HEK293T (cell line): ENCODE measurements around the gene BORCS5.
"Not testable (repeated sequence)": the region's sequence is repeated elsewhere in the genome, so short reads cannot be mapped to it uniquely, and the experiment has no call there.

Experiments
- CTCF ChIA-PET: fragments of 350-600 bp; formaldehyde crosslinking; extraction: SDS; loops from one replicate; lab custom pipeline; 2021; ENCODE audit warnings: antibody characterized with exemption, inconsistent platforms; lab: Yijun Ruan, JAX
- POLR2A ChIA-PET: fragments of 350-600 bp; formaldehyde crosslinking; extraction: SDS; loops from one replicate; lab custom pipeline; 2020; ENCODE audit warnings: antibody characterized with exemption, inconsistent platforms; lab: Yijun Ruan, JAX
- DNase-seq: peaks from one replicate; pipeline ENCODE4 v3.0.0; 2012; ENCODE audit warnings: mixed read lengths; ENCODE audit errors: extremely low spot score
- ARNT ChIP-seq: fragments of 450-650 bp; IDR thresholded peaks from 2 replicates; pipeline ENCODE4 v1.6.1; 2017; ENCODE audit warnings: mild to moderate bottlenecking
- BHLHE40 ChIP-seq: fragments of 450-650 bp; IDR thresholded peaks from 2 replicates; pipeline ENCODE4 v1.6.1; 2016; ENCODE audit warnings: mild to moderate bottlenecking, moderate library complexity, borderline replicate concordance
- CTBP1 ChIP-seq: fragments of 450-650 bp; IDR thresholded peaks from 2 replicates; pipeline ENCODE4 v1.6.1; 2016; ENCODE audit warnings: borderline replicate concordance
- ELF4 ChIP-seq: fragments of 450-650 bp; IDR thresholded peaks from 2 replicates; pipeline ENCODE4 v1.6.1; 2017; ENCODE audit warnings: antibody characterized with exemption
- FOXA1 ChIP-seq: fragments of 450-650 bp; IDR thresholded peaks from 2 replicates; pipeline ENCODE4 v1.6.1; 2016; ENCODE audit warnings: mild to moderate bottlenecking
- FOXK2 ChIP-seq: fragments of 450-650 bp; IDR thresholded peaks from 2 replicates; pipeline ENCODE4 v1.6.1; 2016; ENCODE audit warnings: mild to moderate bottlenecking
- FOXM1 ChIP-seq: fragments of 450-650 bp; IDR thresholded peaks from 2 replicates; pipeline ENCODE4 v1.6.1; 2017; ENCODE audit warnings: mild to moderate bottlenecking, borderline replicate concordance
- HDGF ChIP-seq: fragments of 450-650 bp; IDR thresholded peaks from 2 replicates; pipeline ENCODE4 v1.6.1; 2017; ENCODE audit warnings: antibody characterized with exemption, borderline replicate concordance
- L3MBTL2 ChIP-seq: fragments of 450-650 bp; conservative IDR thresholded peaks from 2 replicates; pipeline ENCODE4 v1.6.1; 2016; ENCODE audit warnings: mild to moderate bottlenecking
- LEF1 ChIP-seq: fragments of 450-650 bp; IDR thresholded peaks from 2 replicates; pipeline ENCODE4 v1.6.1; 2017; ENCODE audit warnings: mild to moderate bottlenecking, borderline replicate concordance
- NFRKB ChIP-seq: fragments of 450-650 bp; IDR thresholded peaks from 2 replicates; pipeline ENCODE4 v1.6.1; 2016; ENCODE audit warnings: mild to moderate bottlenecking, moderate library complexity
- SP1 ChIP-seq: fragments of 450-650 bp; IDR thresholded peaks from 2 replicates; pipeline ENCODE4 v1.6.1; 2017
- SUZ12 ChIP-seq: fragments of 450-650 bp; IDR thresholded peaks from 2 replicates; pipeline ENCODE4 v1.6.1; 2016; ENCODE audit warnings: mild to moderate bottlenecking
- TARDBP ChIP-seq: fragments of 450-650 bp; IDR thresholded peaks from 2 replicates; pipeline ENCODE4 v1.6.1; 2016
- ZNF384 ChIP-seq: fragments of 450-650 bp; IDR thresholded peaks from 2 replicates; pipeline ENCODE4 v1.6.1; 2016
- TF ChIP-seq, protein P1 (sequence below): fragments of 450-650 bp; IDR thresholded peaks from 2 replicates; pipeline ENCODE4 v1.6.1; 2016

Gene BORCS5

DNA sequence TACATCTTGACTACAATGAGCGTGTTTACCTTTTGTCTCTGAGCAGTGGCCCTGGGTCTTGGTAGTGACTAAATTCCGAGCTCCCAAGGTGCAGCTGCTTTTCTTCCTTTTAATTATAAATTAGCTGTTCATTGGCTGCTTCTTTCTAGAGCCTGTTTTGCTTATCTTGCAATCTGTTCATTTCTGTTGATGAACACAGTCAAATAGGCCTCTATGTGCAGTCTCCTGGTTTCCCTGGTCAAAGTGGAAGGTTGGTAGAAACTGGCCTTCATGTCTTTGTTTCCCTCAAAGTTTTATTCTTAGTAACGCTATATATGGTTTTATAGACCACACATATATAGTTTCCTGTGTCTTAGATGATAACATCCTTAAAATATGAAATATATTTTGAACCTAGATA is 111.7 kb downstream of the BORCS5 start:
- CTCF ChIA-PET = no interaction called here
- POLR2A ChIA-PET = no interaction called here
- DNase-seq = no peak
- TF ChIP-seq FOXK2 (no peak), NFRKB (no peak), L3MBTL2 (no peak), TARDBP (no peak), FOXA1 (no peak), HDGF (no peak), LEF1 (no peak), SP1 (no peak), CTBP1 (no peak), SUZ12 (no peak), FOXM1 (no peak), ELF4 (no peak), ZNF384 (no peak), ARNT (no peak)
- TF ChIP-seq, protein P1, sequence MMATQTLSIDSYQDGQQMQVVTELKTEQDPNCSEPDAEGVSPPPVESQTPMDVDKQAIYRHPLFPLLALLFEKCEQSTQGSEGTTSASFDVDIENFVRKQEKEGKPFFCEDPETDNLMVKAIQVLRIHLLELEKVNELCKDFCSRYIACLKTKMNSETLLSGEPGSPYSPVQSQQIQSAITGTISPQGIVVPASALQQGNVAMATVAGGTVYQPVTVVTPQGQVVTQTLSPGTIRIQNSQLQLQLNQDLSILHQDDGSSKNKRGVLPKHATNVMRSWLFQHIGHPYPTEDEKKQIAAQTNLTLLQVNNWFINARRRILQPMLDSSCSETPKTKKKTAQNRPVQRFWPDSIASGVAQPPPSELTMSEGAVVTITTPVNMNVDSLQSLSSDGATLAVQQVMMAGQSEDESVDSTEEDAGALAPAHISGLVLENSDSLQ = no peak

DNA sequence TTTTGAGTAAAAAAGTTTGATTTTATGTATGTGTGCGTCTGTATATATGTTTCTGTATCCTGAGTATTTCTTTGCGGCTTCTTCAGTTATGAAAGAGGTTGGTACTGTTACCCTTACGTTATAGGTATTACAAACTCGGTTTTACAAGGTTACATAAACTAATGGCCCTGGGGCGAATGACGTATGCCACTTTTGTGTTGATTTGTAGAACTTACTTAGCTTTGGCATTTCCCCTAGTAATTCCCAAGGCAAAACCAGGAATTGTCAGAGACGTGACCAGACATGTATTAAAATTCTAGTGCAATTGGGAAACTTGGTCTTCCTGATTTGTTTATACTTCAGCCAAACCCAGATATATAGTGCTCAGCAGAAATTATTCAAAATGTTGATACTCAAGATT is 112.5 kb downstream of the BORCS5 start:
- ChIA-PET POLR2A (no interaction called here), CTCF (no interaction called here)
- DNase-seq = no peak
- no peak for TF ChIP-seq LEF1
- no peak for TF ChIP-seq TARDBP
- TF ChIP-seq, protein P1 = no peak
- no peak for TF ChIP-seq HDGF
- TF ChIP-seq ELF4 = no peak
- TF ChIP-seq SP1 = no peak
- TF ChIP-seq ZNF384 = no peak
- no peak for TF ChIP-seq SUZ12
- TF ChIP-seq L3MBTL2 = no peak

DNA sequence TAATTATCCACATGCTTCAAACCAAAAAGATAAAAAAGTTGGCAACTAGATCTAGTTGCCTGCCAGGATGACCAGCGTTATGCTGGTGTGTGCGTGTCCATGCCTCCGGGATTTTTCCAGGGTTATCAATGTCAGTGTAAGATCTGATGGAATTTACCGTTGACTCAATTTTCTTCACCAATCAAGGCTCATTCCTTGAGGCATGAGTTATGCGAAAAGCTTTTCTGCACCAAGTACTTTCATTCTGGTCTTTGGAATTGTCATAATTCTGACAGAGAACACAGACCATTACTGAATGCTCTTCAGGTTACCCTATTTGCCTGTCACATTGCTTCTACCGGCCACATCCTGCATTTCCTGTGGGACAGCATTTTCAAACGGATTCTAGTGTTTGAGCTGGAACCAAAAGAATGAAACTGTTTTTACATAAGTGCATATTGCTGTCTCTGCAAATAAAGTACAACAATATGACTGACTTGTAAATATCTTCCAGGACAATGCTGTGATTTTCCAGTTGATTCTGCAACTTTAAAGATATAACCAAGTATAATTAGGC is 114.0 kb downstream of the BORCS5 start:
- POLR2A ChIA-PET = no interaction called here
- CTCF ChIA-PET = no interaction called here
- DNase-seq = no peak
- TF ChIP-seq ZNF384 (no peak), ELF4 (no peak), FOXM1 (no peak), L3MBTL2 (no peak), SP1 (no peak), HDGF (no peak), FOXK2 (no peak), ARNT (no peak)

DNA sequence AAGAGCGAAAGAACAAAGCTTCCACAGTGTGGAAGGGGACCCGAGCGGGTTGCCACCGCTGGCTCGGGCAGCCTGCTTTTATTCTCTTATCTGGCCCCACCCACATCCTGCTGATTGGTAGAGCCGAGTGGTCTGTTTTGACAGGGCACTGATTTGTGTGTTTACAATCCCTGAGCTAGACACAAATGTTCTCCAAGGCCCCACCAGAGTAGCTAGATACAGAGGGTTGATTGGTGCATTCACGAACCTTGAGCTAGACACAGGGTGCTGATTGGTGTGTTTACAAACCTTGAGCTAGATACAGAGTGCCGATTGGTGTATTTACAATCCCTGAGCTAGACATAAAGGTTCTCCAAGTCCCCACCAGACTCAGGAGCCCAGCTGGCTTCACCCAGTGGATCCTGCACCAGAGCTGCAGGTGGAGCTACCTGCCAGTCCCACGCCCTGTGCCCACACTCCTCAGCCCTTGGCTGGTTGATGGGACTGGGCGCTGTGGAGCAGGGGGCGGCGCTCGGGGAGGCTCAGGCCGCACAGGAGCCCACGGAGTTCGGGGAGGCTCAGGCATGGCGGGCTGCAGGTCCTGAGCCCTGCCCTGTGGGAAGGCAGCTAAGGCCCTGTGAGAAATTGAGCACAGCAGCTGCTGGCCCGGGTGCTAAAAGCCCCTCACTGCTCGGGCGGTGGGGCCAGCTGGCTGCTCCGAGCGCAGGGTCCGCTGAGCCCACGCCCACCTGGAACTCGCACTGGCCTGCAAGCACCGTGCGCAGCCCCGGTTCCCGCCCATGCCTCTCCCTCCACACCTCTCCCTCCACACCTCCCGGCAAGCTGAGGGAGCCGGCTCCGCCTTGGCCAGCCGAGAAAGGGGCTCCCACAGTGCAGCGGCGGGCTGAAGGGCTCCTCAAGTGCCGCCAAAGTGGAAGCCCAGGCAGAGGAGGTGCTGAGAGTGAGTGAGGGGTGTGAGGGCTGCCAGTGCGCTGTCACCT is 115.4 kb downstream of the BORCS5 start:
- POLR2A ChIA-PET, DNase-seq, CTCF ChIA-PET: not testable (repeated sequence)
- TF ChIP-seq, protein P1 = peak; percentile 40; the same call in 1 of the 2 replicates

DNA sequence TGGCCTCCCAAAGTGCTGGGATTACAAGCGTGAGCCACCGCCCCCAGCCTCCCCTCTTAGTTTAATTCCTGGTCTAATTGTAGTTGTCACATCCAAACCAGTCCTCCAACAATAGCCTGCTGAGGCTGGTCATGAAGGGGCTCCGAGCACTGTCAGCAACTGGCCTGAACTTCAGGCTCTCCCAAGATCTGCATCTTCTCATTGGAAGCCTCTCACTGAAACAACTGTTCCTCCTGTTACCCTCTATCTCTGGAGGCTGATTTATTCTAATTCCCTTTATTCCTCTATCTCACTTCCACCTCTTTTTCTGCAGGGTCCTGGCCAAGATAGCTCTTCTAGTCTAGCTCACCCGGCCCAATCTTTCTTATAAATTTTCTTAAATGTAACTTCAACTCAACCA is 116.3 kb downstream of the BORCS5 start:
- no peak for DNase-seq
- POLR2A ChIA-PET = interaction anchor here (1.1 to 1.2 kb wide), 2 partner anchors 86 to 116 kb away, joined by 3 read pairs; partner anchors contain the start of gene BORCS5
- TF ChIP-seq L3MBTL2 = no peak
- no peak for TF ChIP-seq HDGF
- no peak for TF ChIP-seq ELF4
- TF ChIP-seq SUZ12 = no peak
- no peak for TF ChIP-seq FOXK2
- no peak for TF ChIP-seq LEF1
- no peak for TF ChIP-seq FOXA1
- TF ChIP-seq TARDBP = no peak
- no peak for TF ChIP-seq FOXM1
- TF ChIP-seq, protein P1 = no peak
- TF ChIP-seq NFRKB = no peak
- TF ChIP-seq CTBP1 = no peak
- TF ChIP-seq ARNT = no peak
- no peak for TF ChIP-seq SP1
- TF ChIP-seq BHLHE40 = no peak
- no peak for TF ChIP-seq ZNF384
- CTCF ChIA-PET = interaction anchor here (0.6 kb wide), 2 partner anchors 12 to 99 kb away, joined by 3 read pairs; no protein-coding TSS in a partner anchor
